Heart left ventricle (tissue), 13 donors: ENCODE results near the gene OR2L3.

ENCODE experiments used
- POLR2A ChIP-seq, 2 donors: fragments of 450-650 bp; IDR thresholded peaks; one replicate each; pipeline ENCODE4 v1.6.1; 2017; ENCODE audit warnings: antibody characterized with exemption in 2 of 2, mild to moderate bottlenecking in 2 of 2, moderate library complexity in 2 of 2
- TF ChIP-seq, protein P1 (sequence below), 12 donors: fragments of 200-600 bp; sonication (generic) in 4 of 12; IDR thresholded peaks; one replicate each; pipeline versions ENCODE4 v1.5.0 to v1.8.0; 2018 to 2022; ENCODE audit warnings: antibody characterized with exemption in 12 of 12, mild to moderate bottlenecking in 5 of 12
- donor health status: ischemic (EF 13 %, LVEDD 7.1; RV severe dilation, severe dysfunction).
- donor health status: DM: no; HTN: yes; CAD: no.
- donor health status: DM: no; HTN: no; CAD: no.
- donor health status: ischemic (EF 25% LVEDD 6.9; RV normal size, moderate dysfunction).
- donor health status: ischemic (EF 25% LVEDD 5.7; RV mildly dilated, moderate dysfunction).
- donor health status: ischemic (EF 35%, LVEDD 5.7; RV mildly dilated, moderate dysfunction).
- donor health status: nonischemic (EF 11% LVEDD 7.7; RV severe dilation, severe dysfunction).
- donor health status: DM: yes; HTN: yes; CAD: no.
- donor health status: PGD.
- donor health status: ischemic (EF 29% LVEDD 5.4; RV normal size, mild dysfunction).
- donor health status: nonischemic (EF 23%, LVEDD 6.1; RV moderate dilation, normal function).

DNA sequence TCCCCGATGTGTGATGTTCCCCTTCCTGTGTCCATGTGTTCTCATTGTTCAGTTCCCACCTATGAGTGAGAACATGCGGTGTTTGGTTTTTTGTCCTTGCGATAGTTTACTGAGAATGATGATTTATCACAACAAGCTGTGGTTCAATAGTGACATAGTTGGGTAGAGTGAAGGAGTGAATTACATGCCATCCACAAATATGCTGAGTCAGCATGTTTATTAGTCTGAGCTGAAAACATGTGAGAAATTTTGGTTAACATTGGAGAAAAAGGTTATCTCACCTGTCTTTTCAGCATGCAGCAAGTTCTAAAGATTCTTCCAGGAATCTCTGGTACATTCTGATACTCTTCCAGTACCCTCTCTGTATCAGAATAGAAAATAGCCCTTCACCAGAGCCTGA lies 19.0 kb downstream of the OR2L3 start:
- TF ChIP-seq, protein P1, sequence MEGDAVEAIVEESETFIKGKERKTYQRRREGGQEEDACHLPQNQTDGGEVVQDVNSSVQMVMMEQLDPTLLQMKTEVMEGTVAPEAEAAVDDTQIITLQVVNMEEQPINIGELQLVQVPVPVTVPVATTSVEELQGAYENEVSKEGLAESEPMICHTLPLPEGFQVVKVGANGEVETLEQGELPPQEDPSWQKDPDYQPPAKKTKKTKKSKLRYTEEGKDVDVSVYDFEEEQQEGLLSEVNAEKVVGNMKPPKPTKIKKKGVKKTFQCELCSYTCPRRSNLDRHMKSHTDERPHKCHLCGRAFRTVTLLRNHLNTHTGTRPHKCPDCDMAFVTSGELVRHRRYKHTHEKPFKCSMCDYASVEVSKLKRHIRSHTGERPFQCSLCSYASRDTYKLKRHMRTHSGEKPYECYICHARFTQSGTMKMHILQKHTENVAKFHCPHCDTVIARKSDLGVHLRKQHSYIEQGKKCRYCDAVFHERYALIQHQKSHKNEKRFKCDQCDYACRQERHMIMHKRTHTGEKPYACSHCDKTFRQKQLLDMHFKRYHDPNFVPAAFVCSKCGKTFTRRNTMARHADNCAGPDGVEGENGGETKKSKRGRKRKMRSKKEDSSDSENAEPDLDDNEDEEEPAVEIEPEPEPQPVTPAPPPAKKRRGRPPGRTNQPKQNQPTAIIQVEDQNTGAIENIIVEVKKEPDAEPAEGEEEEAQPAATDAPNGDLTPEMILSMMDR (IDR thresholded peaks at IDR 0.05), result no peak
- no peak for TF ChIP-seq POLR2A (IDR thresholded peaks at IDR 0.05)
